RPMI8226 (cell line): ENCODE measurements around the gene NUP210.

Source experiments
- DNase-seq: peaks from one replicate; pipeline ENCODE4 v3.0.0-alpha.2; 2015

The NUP210 gene

GRCh38 chr3:13346481-13347389 is 73.4 kb downstream of the NUP210 start:
- no peak for DNase-seq

GRCh38 chr3:13345772-13346171 is 74.3 kb downstream of the NUP210 start:
- no peak for DNase-seq

GRCh38 chr3:13345284-13345683 is 74.8 kb downstream of the NUP210 start:
- no peak for DNase-seq

- no peak for DNase-seq
Measured at GRCh38 chr3:13344663-13345062, 75.5 kb downstream of the NUP210 start.

- DNase-seq, result no peak
Measured at GRCh38 chr3:13343601-13344000, 76.5 kb downstream of the NUP210 start.

GRCh38 chr3:13341229-13341905 is 78.8 kb downstream of the NUP210 start:
- DNase-seq, result no peak

- no peak for DNase-seq
Measured at GRCh38 chr3:13339833-13340232, 80.3 kb downstream of the NUP210 start.

- no peak for DNase-seq
Measured at GRCh38 chr3:13338996-13339395, 81.1 kb downstream of the NUP210 start.

GRCh38 chr3:13338231-13338630 is 81.9 kb downstream of the NUP210 start:
- DNase-seq, result no peak

GRCh38 chr3:13336592-13336991 is 83.5 kb downstream of the NUP210 start:
- no peak for DNase-seq

- no peak for DNase-seq
Measured at GRCh38 chr3:13335503-13335902, 84.6 kb downstream of the NUP210 start.

- DNase-seq, result no peak
Measured at GRCh38 chr3:13335059-13335458, 85.1 kb downstream of the NUP210 start.

- no peak for DNase-seq
Measured at GRCh38 chr3:13333236-13333897, 86.8 kb downstream of the NUP210 start.

- peak; percentile 68 for DNase-seq
Measured at GRCh38 chr3:13332740-13333139, 87.4 kb downstream of the NUP210 start.

GRCh38 chr3:13332158-13332557 is 88.0 kb downstream of the NUP210 start:
- peak; percentile 96 for DNase-seq

GRCh38 chr3:13329746-13330145 is 90.4 kb downstream of the NUP210 start:
- DNase-seq, result no peak

- no peak for DNase-seq
Measured at GRCh38 chr3:13325892-13326443, 94.2 kb downstream of the NUP210 start.

GRCh38 chr3:13324835-13325501 is 95.2 kb downstream of the NUP210 start:
- DNase-seq, result no peak

GRCh38 chr3:13323822-13324221 is 96.3 kb downstream of the NUP210 start:
- DNase-seq, result no peak

- no peak for DNase-seq
Measured at GRCh38 chr3:13322324-13322723, 97.8 kb downstream of the NUP210 start.

- no peak for DNase-seq
Measured at GRCh38 chr3:13319564-13320220, 100.4 kb downstream of the NUP210 start.
